ENCODE data around the gene MAP7D2. TPM values are rescaled to one million over a fixed set of nuclear protein-coding genes. Genes with fewer than 3 reads are reported as not detected.

Gene MAP7D2
- total and polyA plus RNA-seq, 4 donors = 0.16 to 1.5 (median 0.42) TPM

DNA sequence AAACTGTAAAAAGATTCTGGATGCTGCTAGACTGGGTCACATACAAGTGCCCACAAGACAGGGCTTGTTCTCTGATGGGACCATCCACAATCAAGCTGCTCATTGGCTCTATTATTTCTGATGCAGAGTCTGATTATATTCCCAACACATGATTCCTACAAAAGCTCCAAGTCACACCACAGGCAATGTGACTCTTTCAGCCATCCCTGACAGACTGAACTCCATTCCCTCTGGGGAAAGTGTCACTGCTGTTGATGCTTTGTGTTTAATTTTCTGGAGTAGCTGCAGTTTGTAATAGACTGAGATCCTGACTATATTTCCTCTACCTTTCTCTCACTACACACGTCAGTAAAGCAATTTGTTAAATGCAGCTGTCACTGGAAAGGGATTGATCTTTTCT, 70.5 kb downstream of the MAP7D2 start:
- WGBS = 90% methylated on average over 1 of the region's 1 CpG
- no peak for DNase-seq (ENCODE audit: low spot score)
- no peak overlapping the region for H3K9ac ChIP-seq (ENCODE audit: low read depth in 1 of 2, low read length in 2 of 2)
- no peaks in the 10 kb centered on the region for H3K36me3 ChIP-seq (ENCODE audit: control insufficient read depth in 4 of 4, insufficient read depth in 3 of 4, low read depth in 1 of 4, low read length in 3 of 4)
- H3K4me3 ChIP-seq (ENCODE audit: low read depth in 1 of 3, low read length in 3 of 3) = no peak overlapping the region
- no peak for TF ChIP-seq EGR1 (IDR thresholded peaks at IDR 0.05; ENCODE audit: low read depth in 2 of 2)
- TF ChIP-seq, protein P1, sequence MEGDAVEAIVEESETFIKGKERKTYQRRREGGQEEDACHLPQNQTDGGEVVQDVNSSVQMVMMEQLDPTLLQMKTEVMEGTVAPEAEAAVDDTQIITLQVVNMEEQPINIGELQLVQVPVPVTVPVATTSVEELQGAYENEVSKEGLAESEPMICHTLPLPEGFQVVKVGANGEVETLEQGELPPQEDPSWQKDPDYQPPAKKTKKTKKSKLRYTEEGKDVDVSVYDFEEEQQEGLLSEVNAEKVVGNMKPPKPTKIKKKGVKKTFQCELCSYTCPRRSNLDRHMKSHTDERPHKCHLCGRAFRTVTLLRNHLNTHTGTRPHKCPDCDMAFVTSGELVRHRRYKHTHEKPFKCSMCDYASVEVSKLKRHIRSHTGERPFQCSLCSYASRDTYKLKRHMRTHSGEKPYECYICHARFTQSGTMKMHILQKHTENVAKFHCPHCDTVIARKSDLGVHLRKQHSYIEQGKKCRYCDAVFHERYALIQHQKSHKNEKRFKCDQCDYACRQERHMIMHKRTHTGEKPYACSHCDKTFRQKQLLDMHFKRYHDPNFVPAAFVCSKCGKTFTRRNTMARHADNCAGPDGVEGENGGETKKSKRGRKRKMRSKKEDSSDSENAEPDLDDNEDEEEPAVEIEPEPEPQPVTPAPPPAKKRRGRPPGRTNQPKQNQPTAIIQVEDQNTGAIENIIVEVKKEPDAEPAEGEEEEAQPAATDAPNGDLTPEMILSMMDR (IDR thresholded peaks at IDR 0.05; ENCODE audit: low read depth, low read length, missing input control) = no peak
- no peak for TF ChIP-seq JUND (IDR thresholded peaks at IDR 0.05)
- no peak for TF ChIP-seq NR2F2 (IDR thresholded peaks at IDR 0.05)
- no peaks in the 10 kb centered on the region for H3K9me3 ChIP-seq (ENCODE audit: control insufficient read depth in 4 of 4, low read length in 3 of 4)
- H3K27me3 ChIP-seq (ENCODE audit: control insufficient read depth in 4 of 4, insufficient read depth in 4 of 4, low read length in 3 of 4) = no peaks in the 10 kb centered on the region
- no peak overlapping the region for H3K27ac ChIP-seq (ENCODE audit: low read depth in 1 of 2, low read length in 2 of 2)
- no peaks in the 10 kb centered on the region for H3K4me1 ChIP-seq (ENCODE audit: control insufficient read depth in 4 of 4, insufficient read depth in 4 of 4, low read length in 3 of 4)

DNA sequence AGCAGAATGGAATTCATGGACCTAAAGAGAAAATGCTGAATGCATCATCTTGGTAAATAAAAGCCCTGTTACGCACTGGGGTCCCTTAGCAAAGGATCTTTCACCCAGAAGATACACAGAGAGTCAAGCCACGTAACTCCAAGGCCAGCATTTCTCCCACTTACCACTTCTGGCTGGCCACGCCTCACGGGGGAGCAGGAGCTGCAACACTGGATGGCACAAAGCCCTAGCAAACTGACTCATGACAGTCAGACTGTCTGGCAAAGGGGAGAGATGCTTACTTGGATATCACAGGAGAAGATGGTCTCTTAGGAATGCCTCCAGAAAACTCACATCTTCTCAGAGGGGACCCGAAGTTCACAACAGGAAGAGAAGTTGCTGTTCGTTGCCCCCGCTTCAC, 74.5 kb downstream of the MAP7D2 start:
- Histone ChIP-seq H3K27ac (ENCODE audit: low read depth in 1 of 2, low read length in 2 of 2) (no peak overlapping the region), H3K4me1 (ENCODE audit: control insufficient read depth in 4 of 4, insufficient read depth in 4 of 4, low read length in 3 of 4) (no peaks in the 10 kb centered on the region), H3K4me3 (ENCODE audit: low read depth in 1 of 3, low read length in 3 of 3) (no peak overlapping the region), H3K36me3 (ENCODE audit: control insufficient read depth in 4 of 4, insufficient read depth in 3 of 4, low read depth in 1 of 4, low read length in 3 of 4) (no peaks in the 10 kb centered on the region), H3K9me3 (ENCODE audit: control insufficient read depth in 4 of 4, low read length in 3 of 4) (no peaks in the 10 kb centered on the region), H3K9ac (ENCODE audit: low read depth in 1 of 2, low read length in 2 of 2) (no peak overlapping the region), H3K27me3 (ENCODE audit: control insufficient read depth in 4 of 4, insufficient read depth in 4 of 4, low read length in 3 of 4) (no peaks in the 10 kb centered on the region)
- WGBS = 92% methylated on average over 7 of the region's 7 CpGs
- no peak for DNase-seq (ENCODE audit: low spot score)
- TF ChIP-seq GABPA (IDR thresholded peaks at IDR 0.05 in 1 of 2, conservative IDR thresholded peaks at IDR 0.05 in 1 of 2) = no peak
- TF ChIP-seq, protein P1 (IDR thresholded peaks at IDR 0.05; ENCODE audit: low read depth, low read length, missing input control) = no peak
- TF ChIP-seq HNF4G (IDR thresholded peaks at IDR 0.05) = no peak
- TF ChIP-seq, protein P2, sequence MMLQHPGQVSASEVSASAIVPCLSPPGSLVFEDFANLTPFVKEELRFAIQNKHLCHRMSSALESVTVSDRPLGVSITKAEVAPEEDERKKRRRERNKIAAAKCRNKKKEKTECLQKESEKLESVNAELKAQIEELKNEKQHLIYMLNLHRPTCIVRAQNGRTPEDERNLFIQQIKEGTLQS (IDR thresholded peaks at IDR 0.05) = no peak
- TF ChIP-seq YY1 (IDR thresholded peaks at IDR 0.05) = no peak
- TF ChIP-seq, protein P3, sequence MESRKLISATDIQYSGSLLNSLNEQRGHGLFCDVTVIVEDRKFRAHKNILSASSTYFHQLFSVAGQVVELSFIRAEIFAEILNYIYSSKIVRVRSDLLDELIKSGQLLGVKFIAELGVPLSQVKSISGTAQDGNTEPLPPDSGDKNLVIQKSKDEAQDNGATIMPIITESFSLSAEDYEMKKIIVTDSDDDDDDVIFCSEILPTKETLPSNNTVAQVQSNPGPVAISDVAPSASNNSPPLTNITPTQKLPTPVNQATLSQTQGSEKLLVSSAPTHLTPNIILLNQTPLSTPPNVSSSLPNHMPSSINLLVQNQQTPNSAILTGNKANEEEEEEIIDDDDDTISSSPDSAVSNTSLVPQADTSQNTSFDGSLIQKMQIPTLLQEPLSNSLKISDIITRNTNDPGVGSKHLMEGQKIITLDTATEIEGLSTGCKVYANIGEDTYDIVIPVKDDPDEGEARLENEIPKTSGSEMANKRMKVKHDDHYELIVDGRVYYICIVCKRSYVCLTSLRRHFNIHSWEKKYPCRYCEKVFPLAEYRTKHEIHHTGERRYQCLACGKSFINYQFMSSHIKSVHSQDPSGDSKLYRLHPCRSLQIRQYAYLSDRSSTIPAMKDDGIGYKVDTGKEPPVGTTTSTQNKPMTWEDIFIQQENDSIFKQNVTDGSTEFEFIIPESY (IDR thresholded peaks at IDR 0.05) = no peak
- no peak for TF ChIP-seq TAF1 (conservative IDR thresholded peaks at IDR 0.05)

DNA sequence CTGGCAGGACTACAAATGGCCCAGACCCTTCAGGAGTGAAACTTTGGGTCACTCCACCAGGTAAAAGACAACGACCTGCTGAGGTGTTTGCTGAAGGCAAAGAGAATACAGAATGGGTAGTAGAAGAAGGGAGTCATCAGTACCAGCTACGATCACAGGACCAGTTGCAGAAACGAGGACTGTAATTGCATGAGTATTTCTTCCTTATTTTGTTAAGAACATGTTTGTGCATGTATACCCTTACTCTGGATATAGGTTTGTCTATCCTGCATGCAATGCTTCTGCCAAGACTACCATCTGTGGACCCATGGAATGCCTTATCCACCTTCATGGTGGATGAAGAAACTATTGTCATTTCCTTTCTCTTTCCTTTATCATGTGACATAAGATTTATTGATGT, 77.7 kb downstream of the MAP7D2 start:
- H3K27ac ChIP-seq (ENCODE audit: low read depth in 1 of 2, low read length in 2 of 2) = no peak overlapping the region
- no peaks in the 10 kb centered on the region for H3K36me3 ChIP-seq (ENCODE audit: control insufficient read depth in 4 of 4, insufficient read depth in 3 of 4, low read depth in 1 of 4, low read length in 3 of 4)
- no peaks in the 10 kb centered on the region for H3K9me3 ChIP-seq (ENCODE audit: control insufficient read depth in 4 of 4, low read length in 3 of 4)
- 93% methylated on average over 3 of the region's 3 CpGs for WGBS
- H3K4me3 ChIP-seq (ENCODE audit: low read depth in 1 of 3, low read length in 3 of 3) = no peak overlapping the region
- no peaks in the 10 kb centered on the region for H3K4me1 ChIP-seq (ENCODE audit: control insufficient read depth in 4 of 4, insufficient read depth in 4 of 4, low read length in 3 of 4)
- H3K9ac ChIP-seq (ENCODE audit: low read depth in 1 of 2, low read length in 2 of 2) = no peak overlapping the region
- H3K27me3 ChIP-seq (ENCODE audit: control insufficient read depth in 4 of 4, insufficient read depth in 4 of 4, low read length in 3 of 4) = no peaks in the 10 kb centered on the region
- no peak for DNase-seq (ENCODE audit: low spot score)
- TF ChIP-seq JUND (IDR thresholded peaks at IDR 0.05) (no peak), FOXA2 (IDR thresholded peaks at IDR 0.05) (no peak)
- TF ChIP-seq, protein P3 (IDR thresholded peaks at IDR 0.05) = no peak
- TF ChIP-seq, protein P1 (IDR thresholded peaks at IDR 0.05; ENCODE audit: low read depth, low read length, missing input control) = no peak
- TF ChIP-seq, protein P4, sequence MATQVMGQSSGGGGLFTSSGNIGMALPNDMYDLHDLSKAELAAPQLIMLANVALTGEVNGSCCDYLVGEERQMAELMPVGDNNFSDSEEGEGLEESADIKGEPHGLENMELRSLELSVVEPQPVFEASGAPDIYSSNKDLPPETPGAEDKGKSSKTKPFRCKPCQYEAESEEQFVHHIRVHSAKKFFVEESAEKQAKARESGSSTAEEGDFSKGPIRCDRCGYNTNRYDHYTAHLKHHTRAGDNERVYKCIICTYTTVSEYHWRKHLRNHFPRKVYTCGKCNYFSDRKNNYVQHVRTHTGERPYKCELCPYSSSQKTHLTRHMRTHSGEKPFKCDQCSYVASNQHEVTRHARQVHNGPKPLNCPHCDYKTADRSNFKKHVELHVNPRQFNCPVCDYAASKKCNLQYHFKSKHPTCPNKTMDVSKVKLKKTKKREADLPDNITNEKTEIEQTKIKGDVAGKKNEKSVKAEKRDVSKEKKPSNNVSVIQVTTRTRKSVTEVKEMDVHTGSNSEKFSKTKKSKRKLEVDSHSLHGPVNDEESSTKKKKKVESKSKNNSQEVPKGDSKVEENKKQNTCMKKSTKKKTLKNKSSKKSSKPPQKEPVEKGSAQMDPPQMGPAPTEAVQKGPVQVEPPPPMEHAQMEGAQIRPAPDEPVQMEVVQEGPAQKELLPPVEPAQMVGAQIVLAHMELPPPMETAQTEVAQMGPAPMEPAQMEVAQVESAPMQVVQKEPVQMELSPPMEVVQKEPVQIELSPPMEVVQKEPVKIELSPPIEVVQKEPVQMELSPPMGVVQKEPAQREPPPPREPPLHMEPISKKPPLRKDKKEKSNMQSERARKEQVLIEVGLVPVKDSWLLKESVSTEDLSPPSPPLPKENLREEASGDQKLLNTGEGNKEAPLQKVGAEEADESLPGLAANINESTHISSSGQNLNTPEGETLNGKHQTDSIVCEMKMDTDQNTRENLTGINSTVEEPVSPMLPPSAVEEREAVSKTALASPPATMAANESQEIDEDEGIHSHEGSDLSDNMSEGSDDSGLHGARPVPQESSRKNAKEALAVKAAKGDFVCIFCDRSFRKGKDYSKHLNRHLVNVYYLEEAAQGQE (IDR thresholded peaks at IDR 0.05) = no peak
